Neural progenitor cell (in vitro differentiated cells): ENCODE measurements around the gene LHX2.

ENCODE experiments used
- EZH2phosphoT487 ChIP-seq: fragments of 200-600 bp; sonication (generic); IDR thresholded peaks from 2 replicates; pipeline ENCODE4 v1.6.1; 2017; ENCODE audit warnings: antibody characterized with exemption
- TF ChIP-seq, protein P1 (sequence below): fragments of 200-600 bp; sonication (generic); IDR thresholded peaks from 2 replicates; pipeline ENCODE4 v1.5.1; 2017; ENCODE audit warnings: antibody characterized with exemption, mild to moderate bottlenecking

DNA sequence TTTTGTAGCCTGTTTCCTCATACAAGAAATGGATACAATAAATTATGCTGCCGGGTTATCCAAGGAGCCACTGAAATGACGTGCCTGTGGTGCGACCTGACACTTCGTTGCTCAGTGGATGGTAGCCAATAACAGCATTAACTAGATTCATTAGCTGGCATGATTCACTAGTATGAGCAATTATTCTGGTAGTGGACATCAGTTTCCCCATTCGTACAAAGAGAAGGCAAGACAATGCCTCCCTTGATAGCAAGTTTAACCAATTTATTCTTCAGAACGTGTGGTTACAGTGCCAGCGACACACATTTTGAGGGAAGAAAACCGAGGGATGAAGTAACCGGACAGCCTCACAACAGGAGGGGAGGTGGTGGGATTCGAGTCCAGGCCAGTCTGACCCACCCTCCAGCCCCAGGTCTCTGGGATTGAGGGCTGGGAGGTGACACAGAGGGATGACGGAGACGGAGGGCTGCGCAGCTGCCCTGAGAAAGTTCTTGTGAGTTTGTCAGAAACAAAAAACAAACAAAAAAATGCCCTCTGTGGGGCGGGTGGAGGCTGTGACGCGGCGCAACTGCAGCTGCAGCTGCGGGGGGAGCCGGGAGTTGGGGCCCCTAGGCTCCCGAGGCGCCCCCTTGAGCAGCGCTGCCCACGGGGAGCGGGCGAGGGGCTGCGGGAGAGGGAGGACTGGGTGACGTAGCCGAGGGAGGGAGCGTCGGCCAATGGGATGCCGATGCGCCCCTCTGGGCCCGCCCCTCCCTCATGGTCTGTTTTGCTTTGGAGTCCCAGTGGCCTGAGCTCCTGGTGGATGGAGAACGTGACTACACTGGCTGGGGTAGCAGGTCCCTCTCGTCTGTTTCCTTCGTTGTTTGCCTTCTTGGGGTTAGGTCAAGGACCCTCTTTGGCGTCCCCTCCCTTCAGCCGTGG is 10.9 kb downstream of the LHX2 start:
- peak; percentile 61 for TF ChIP-seq EZH2phosphoT487
- TF ChIP-seq, protein P1, sequence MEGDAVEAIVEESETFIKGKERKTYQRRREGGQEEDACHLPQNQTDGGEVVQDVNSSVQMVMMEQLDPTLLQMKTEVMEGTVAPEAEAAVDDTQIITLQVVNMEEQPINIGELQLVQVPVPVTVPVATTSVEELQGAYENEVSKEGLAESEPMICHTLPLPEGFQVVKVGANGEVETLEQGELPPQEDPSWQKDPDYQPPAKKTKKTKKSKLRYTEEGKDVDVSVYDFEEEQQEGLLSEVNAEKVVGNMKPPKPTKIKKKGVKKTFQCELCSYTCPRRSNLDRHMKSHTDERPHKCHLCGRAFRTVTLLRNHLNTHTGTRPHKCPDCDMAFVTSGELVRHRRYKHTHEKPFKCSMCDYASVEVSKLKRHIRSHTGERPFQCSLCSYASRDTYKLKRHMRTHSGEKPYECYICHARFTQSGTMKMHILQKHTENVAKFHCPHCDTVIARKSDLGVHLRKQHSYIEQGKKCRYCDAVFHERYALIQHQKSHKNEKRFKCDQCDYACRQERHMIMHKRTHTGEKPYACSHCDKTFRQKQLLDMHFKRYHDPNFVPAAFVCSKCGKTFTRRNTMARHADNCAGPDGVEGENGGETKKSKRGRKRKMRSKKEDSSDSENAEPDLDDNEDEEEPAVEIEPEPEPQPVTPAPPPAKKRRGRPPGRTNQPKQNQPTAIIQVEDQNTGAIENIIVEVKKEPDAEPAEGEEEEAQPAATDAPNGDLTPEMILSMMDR, result peak; percentile 25
